Measurements from ENCODE around the gene KLHL35. TPM values are rescaled to one million over a fixed set of nuclear protein-coding genes. Genes with fewer than 3 reads are reported as not detected.

Gene KLHL35
- total RNA-seq, 2 donors from 2014 or later = 0.50 to 0.67 TPM

- Histone ChIP-seq H3K36me3 (no peaks in the 10 kb centered on the region), H3K4me3 (no peak overlapping the region), H3K4me1 (no peaks in the 10 kb centered on the region), H3K27me3 (no peaks in the 10 kb centered on the region), H3K9ac (ENCODE audit: low read depth in 2 of 2, low read length in 2 of 2) (no peak overlapping the region), H3K9me3 (no peaks in the 10 kb centered on the region), H3K27ac (no peak overlapping the region)
- TF ChIP-seq CTCF (IDR thresholded peaks at IDR 0.05) = no peak
- no peak for DNase-seq
- intact Hi-C loops (cut with DNase I) = no loop called here
Measured at GRCh38 chr11:75470476-75471080, 37.6 kb upstream of the KLHL35 start.

- Histone ChIP-seq H3K4me3 (no peak overlapping the region), H3K36me3 (no peaks in the 10 kb centered on the region), H3K9me3 (no peaks in the 10 kb centered on the region), H3K27ac (no peak overlapping the region), H3K4me1 (no peaks in the 10 kb centered on the region), H3K9ac (ENCODE audit: low read depth in 2 of 2, low read length in 2 of 2) (no peak overlapping the region), H3K27me3 (no peaks in the 10 kb centered on the region)
- intact Hi-C loops (cut with DNase I) = no loop called here
- DNase-seq = no peak
- no peak for TF ChIP-seq CTCF (IDR thresholded peaks at IDR 0.05)
Measured at GRCh38 chr11:75469785-75470405, 36.9 kb upstream of the KLHL35 start.

GRCh38 chr11:75468534-75469340, 35.7 kb upstream of the KLHL35 start:
- no peaks in the 10 kb centered on the region for H3K27me3 ChIP-seq
- no peaks in the 10 kb centered on the region for H3K9me3 ChIP-seq
- H3K4me1 ChIP-seq = no peaks in the 10 kb centered on the region
- no peak for TF ChIP-seq CTCF (IDR thresholded peaks at IDR 0.05)
- DNase-seq = no peak
- H3K4me3 ChIP-seq = no peak overlapping the region
- intact Hi-C loops (cut with DNase I) = no loop called here
- H3K9ac ChIP-seq (ENCODE audit: low read depth in 2 of 2, low read length in 2 of 2) = no peak overlapping the region
- no peaks in the 10 kb centered on the region for H3K36me3 ChIP-seq
- H3K27ac ChIP-seq = no peak overlapping the region

- Histone ChIP-seq H3K4me1 (no peaks in the 10 kb centered on the region), H3K27me3 (no peaks in the 10 kb centered on the region), H3K36me3 (no peaks in the 10 kb centered on the region), H3K4me3 (no peak overlapping the region), H3K9ac (ENCODE audit: low read depth in 2 of 2, low read length in 2 of 2) (no peak overlapping the region), H3K9me3 (no peaks in the 10 kb centered on the region), H3K27ac (no peak overlapping the region)
- no peak for DNase-seq
- intact Hi-C loops (cut with DNase I) = no loop called here
- no peak for TF ChIP-seq CTCF (IDR thresholded peaks at IDR 0.05)
Measured at GRCh38 chr11:75467881-75468280, 34.9 kb upstream of the KLHL35 start.

GRCh38 chr11:75467311-75467710, 34.3 kb upstream of the KLHL35 start:
- no peak overlapping the region for H3K9ac ChIP-seq (ENCODE audit: low read depth in 2 of 2, low read length in 2 of 2)
- TF ChIP-seq CTCF (IDR thresholded peaks at IDR 0.05) = no peak
- no peaks in the 10 kb centered on the region for H3K27me3 ChIP-seq
- intact Hi-C loops (cut with DNase I) = no loop called here
- no peak overlapping the region for H3K27ac ChIP-seq
- H3K4me3 ChIP-seq = no peak overlapping the region
- no peaks in the 10 kb centered on the region for H3K9me3 ChIP-seq
- no peaks in the 10 kb centered on the region for H3K4me1 ChIP-seq
- DNase-seq = no peak
- no peaks in the 10 kb centered on the region for H3K36me3 ChIP-seq
